ENCODE data around the gene KMT2A. TPM values are rescaled to one million over a fixed set of nuclear protein-coding genes. Genes with fewer than 3 reads are reported as not detected.

KMT2A gene
- total RNA-seq, 2 experiments from 2014 or later: 93.4 to 102 TPM

- peak overlapping the region; percentile 95 for H3K27ac Mint-ChIP-seq
- no peaks in the 10 kb centered on the region for H3K27me3 Mint-ChIP-seq
- no peaks in the 10 kb centered on the region for H3K9me3 Mint-ChIP-seq
- ChIA-PET CTCF (interaction anchor here (2.2 kb wide), 1 partner anchor 11 kb away, joined by 9 read pairs; no protein-coding TSS in a partner anchor), POLR2A (no interaction called here)
- DNase-seq: peak; percentile 54
- H3K4me3 Mint-ChIP-seq: peak overlapping the region; percentile 98
- peaks cover 25% of the 10 kb centered on the region for H3K36me3 Mint-ChIP-seq (ENCODE audit: low read depth)
- H3K4me1 Mint-ChIP-seq: peaks cover 52% of the 10 kb centered on the region
Measured at GRCh38 chr11:118437208-118438125, 1.2 kb downstream of the KMT2A start.

- Mint-ChIP-seq H3K4me3 (peak overlapping the region; percentile 98), H3K27ac (peak overlapping the region; percentile 95), H3K27me3 (no peaks in the 10 kb centered on the region), H3K36me3 (ENCODE audit: low read depth) (peaks cover 28% of the 10 kb centered on the region), H3K4me1 (peaks cover 62% of the 10 kb centered on the region), H3K9me3 (no peaks in the 10 kb centered on the region)
- ChIA-PET POLR2A (no interaction called here), CTCF (interaction anchor here (2.2 kb wide), 1 partner anchor 10 kb away, joined by 9 read pairs; no protein-coding TSS in a partner anchor)
- peak; percentile 70 for DNase-seq
Measured at GRCh38 chr11:118438314-118438931, 2.1 kb downstream of the KMT2A start.

- peak; percentile 22 for DNase-seq
- H3K9me3 Mint-ChIP-seq: no peaks in the 10 kb centered on the region
- H3K4me3 Mint-ChIP-seq: peak overlapping the region; percentile 98
- ChIA-PET POLR2A (no interaction called here), CTCF (interaction anchor here (0.6 to 2.2 kb wide), 2 partner anchors 8 to 645 kb away, joined by 5 to 9 read pairs; no protein-coding TSS in a partner anchor)
- H3K4me1 Mint-ChIP-seq: peaks cover 63% of the 10 kb centered on the region
- H3K27me3 Mint-ChIP-seq: no peaks in the 10 kb centered on the region
- H3K27ac Mint-ChIP-seq: peak overlapping the region; percentile 37
- H3K36me3 Mint-ChIP-seq (ENCODE audit: low read depth): peaks cover 40% of the 10 kb centered on the region
Measured at GRCh38 chr11:118439646-118440045, 3.4 kb downstream of the KMT2A start.

GRCh38 chr11:118441770-118442275 is 5.5 kb downstream of the KMT2A start:
- POLR2A ChIA-PET: no interaction called here
- Mint-ChIP-seq H3K4me1 (peaks cover 80% of the 10 kb centered on the region), H3K27me3 (no peaks in the 10 kb centered on the region), H3K9me3 (peaks cover 2% of the 10 kb centered on the region), H3K36me3 (ENCODE audit: low read depth) (peaks cover 57% of the 10 kb centered on the region), H3K27ac (peak overlapping the region; percentile 1), H3K4me3 (no peak overlapping the region)
- DNase-seq: no peak
- CTCF ChIA-PET: interaction anchor here (1.9 kb wide), 1 partner anchor 15 kb away, joined by 5 read pairs; no protein-coding TSS in a partner anchor

GRCh38 chr11:118442301-118442700 is 6.0 kb downstream of the KMT2A start:
- H3K27me3 Mint-ChIP-seq: no peaks in the 10 kb centered on the region
- H3K4me1 Mint-ChIP-seq: peaks cover 84% of the 10 kb centered on the region
- H3K27ac Mint-ChIP-seq: peak overlapping the region; percentile 1
- no peak for DNase-seq
- H3K4me3 Mint-ChIP-seq: no peak overlapping the region
- peaks cover 59% of the 10 kb centered on the region for H3K36me3 Mint-ChIP-seq (ENCODE audit: low read depth)
- POLR2A ChIA-PET: no interaction called here
- peaks cover 2% of the 10 kb centered on the region for H3K9me3 Mint-ChIP-seq
- CTCF ChIA-PET: interaction anchor here (0.9 to 1.9 kb wide), 2 partner anchors 10 to 15 kb away, joined by 3 to 5 read pairs; no protein-coding TSS in a partner anchor

GRCh38 chr11:118442908-118443589 is 6.8 kb downstream of the KMT2A start:
- peaks cover 2% of the 10 kb centered on the region for H3K9me3 Mint-ChIP-seq
- peak overlapping the region; percentile 60 for H3K27ac Mint-ChIP-seq
- H3K36me3 Mint-ChIP-seq (ENCODE audit: low read depth): peaks cover 66% of the 10 kb centered on the region
- ChIA-PET POLR2A (no interaction called here), CTCF (interaction anchor here (0.9 to 1.9 kb wide), 4 partner anchors 9 to 491 kb away, joined by 3 to 5 read pairs (median 4); no protein-coding TSS in a partner anchor)
- H3K4me3 Mint-ChIP-seq: peak overlapping the region; percentile 3
- peaks cover 92% of the 10 kb centered on the region for H3K4me1 Mint-ChIP-seq
- DNase-seq: no peak
- H3K27me3 Mint-ChIP-seq: no peaks in the 10 kb centered on the region

- DNase-seq: no peak
- no peaks in the 10 kb centered on the region for H3K27me3 Mint-ChIP-seq
- peaks cover 98% of the 10 kb centered on the region for H3K4me1 Mint-ChIP-seq
- peak overlapping the region; percentile 3 for H3K4me3 Mint-ChIP-seq
- H3K9me3 Mint-ChIP-seq: peaks cover 2% of the 10 kb centered on the region
- peaks cover 68% of the 10 kb centered on the region for H3K36me3 Mint-ChIP-seq (ENCODE audit: low read depth)
- no peak overlapping the region for H3K27ac Mint-ChIP-seq
- POLR2A ChIA-PET: no interaction called here
- CTCF ChIA-PET: interaction anchor here (0.8 to 1.9 kb wide), 4 partner anchors 12 to 492 kb away, joined by 3 to 5 read pairs (median 4); no protein-coding TSS in a partner anchor
Measured at GRCh38 chr11:118443590-118444218, 7.4 kb downstream of the KMT2A start.

GRCh38 chr11:118447423-118447822 is 11.1 kb downstream of the KMT2A start:
- ChIA-PET POLR2A (no interaction called here), CTCF (interaction anchor here (0.5 to 1.8 kb wide), 7 partner anchors 9 to 1676 kb away, joined by 3 to 9 read pairs (median 3); partner anchors contain the start of gene KMT2A)
- Mint-ChIP-seq H3K9me3 (peaks cover 2% of the 10 kb centered on the region), H3K36me3 (ENCODE audit: low read depth) (peaks cover 60% of the 10 kb centered on the region), H3K27ac (peak overlapping the region; percentile 60), H3K27me3 (no peaks in the 10 kb centered on the region), H3K4me3 (peak overlapping the region; percentile 12), H3K4me1 (peaks cover 75% of the 10 kb centered on the region)
- DNase-seq: no peak

GRCh38 chr11:118448294-118448693 is 12.0 kb downstream of the KMT2A start:
- Mint-ChIP-seq H3K27me3 (no peaks in the 10 kb centered on the region), H3K36me3 (ENCODE audit: low read depth) (peaks cover 63% of the 10 kb centered on the region), H3K4me1 (peaks cover 71% of the 10 kb centered on the region), H3K9me3 (peaks cover 2% of the 10 kb centered on the region), H3K4me3 (no peak overlapping the region), H3K27ac (peak overlapping the region; percentile 34)
- DNase-seq: peak; percentile 14
- CTCF ChIA-PET: interaction anchor here (0.6 to 1.8 kb wide), 6 partner anchors 9 to 107 kb away, joined by 3 to 9 read pairs (median 4); partner anchors contain the start of gene KMT2A
- POLR2A ChIA-PET: no interaction called here

- Mint-ChIP-seq H3K36me3 (ENCODE audit: low read depth) (peaks cover 57% of the 10 kb centered on the region), H3K27ac (no peak overlapping the region), H3K9me3 (peaks cover 2% of the 10 kb centered on the region), H3K4me1 (peaks cover 69% of the 10 kb centered on the region), H3K4me3 (no peak overlapping the region), H3K27me3 (no peaks in the 10 kb centered on the region)
- DNase-seq: no peak
- ChIA-PET CTCF (interaction anchor here (0.6 kb wide), 1 partner anchor 230 kb away, joined by 3 read pairs; the partner anchor contains the start of gene TREH), POLR2A (no interaction called here)
Measured at GRCh38 chr11:118449316-118449918, 13.1 kb downstream of the KMT2A start.

- POLR2A ChIA-PET: no interaction called here
- no peak for DNase-seq
- no peak overlapping the region for H3K27ac Mint-ChIP-seq
- peaks cover 49% of the 10 kb centered on the region for H3K36me3 Mint-ChIP-seq (ENCODE audit: low read depth)
- H3K4me1 Mint-ChIP-seq: peaks cover 66% of the 10 kb centered on the region
- H3K4me3 Mint-ChIP-seq: no peak overlapping the region
- CTCF ChIA-PET: interaction anchor here (0.6 to 1.9 kb wide), 2 partner anchors 11 to 229 kb away, joined by 3 to 8 read pairs; partner anchors contain the start of gene TREH
- no peaks in the 10 kb centered on the region for H3K27me3 Mint-ChIP-seq
- peaks cover under 1% of the 10 kb centered on the region for H3K9me3 Mint-ChIP-seq
Measured at GRCh38 chr11:118450451-118450850, 14.2 kb downstream of the KMT2A start.

Data from activated CD4-positive, alpha-beta T cell treated with anti-CD3 and anti-CD28 coated beads, Interleukin-2, amount 10 ng/mL, durations not matched to agents 7 days and 5 days (primary cell).